ENCODE measurements around the gene PPM1D. TPM values are rescaled to one million over a fixed set of nuclear protein-coding genes. Genes with fewer than 3 reads are reported as not detected.

PPM1D gene
- total RNA-seq, 1 experiment from 2014 or later: 19.0 TPM

DNA sequence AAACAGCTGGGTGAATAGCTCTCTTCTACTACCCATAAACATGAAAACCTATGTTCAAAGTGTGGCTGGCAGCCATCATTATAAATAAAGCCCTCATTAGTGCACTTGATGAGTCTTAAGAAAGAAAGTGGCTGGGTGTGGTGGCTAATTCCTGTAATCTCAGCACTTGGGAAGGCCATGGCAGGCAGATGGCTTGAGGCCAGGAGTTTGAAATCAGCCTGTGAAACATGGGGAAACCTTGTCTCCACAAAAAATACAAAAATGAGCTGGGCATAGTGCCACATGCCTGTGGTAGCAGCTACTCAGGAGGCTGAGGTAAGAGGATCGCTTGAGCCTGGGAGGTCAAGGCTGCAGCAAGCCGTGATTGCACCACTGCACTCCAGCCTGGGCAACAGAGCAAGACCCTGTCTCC, 45.6 kb upstream of the PPM1D start:
- Mint-ChIP-seq H3K27me3 (ENCODE audit: low read depth) (peaks cover 2% of the 10 kb centered on the region), H3K27ac (no peak overlapping the region), H3K36me3 (ENCODE audit: insufficient read depth in 1 of 3, low read depth in 3 of 3) (peaks cover 9 to 36% (median 14%) of the 10 kb centered on the region in 3 experiments), H3K9me3 (peaks cover 47 to 49% of the 10 kb centered on the region in 2 experiments), H3K4me3 (no peak overlapping the region), H3K4me1 (no peaks in the 10 kb centered on the region)
- no peak overlapping the region for H2AK5ac ChIP-seq (ENCODE audit: insufficient read length, low read length)
- no CpG with 5 or more reads among the region's 2 CpGs for WGBS (ENCODE audit: extremely low coverage, insufficient read length, low lambda C conversion rate)
- no peak for DNase-seq
- H2BK120ac ChIP-seq (ENCODE audit: low read depth, low read length, poor library complexity, severe bottlenecking): no peak overlapping the region
- no peak overlapping the region for H3K56ac ChIP-seq (ENCODE audit: insufficient read length, low read depth, low read length)
- H2BK15ac ChIP-seq (ENCODE audit: low read depth, low read length): no peak overlapping the region
- H3K4ac ChIP-seq (ENCODE audit: low read depth, low read length): no peak overlapping the region
- H2BK5ac ChIP-seq (ENCODE audit: insufficient read length, low read length): no peak overlapping the region
- no peak overlapping the region for H3K14ac ChIP-seq (ENCODE audit: insufficient read depth, low read length)
- H2AFZ ChIP-seq (ENCODE audit: low read length): no peak overlapping the region
- no peaks in the 10 kb centered on the region for H3K23me2 ChIP-seq (ENCODE audit: insufficient read length, low read depth, low read length, poor library complexity, severe bottlenecking)
- no peak overlapping the region for H3K9ac ChIP-seq (ENCODE audit: extremely low read depth, insufficient read length, low read length)
- H4K20me1 ChIP-seq (ENCODE audit: control insufficient read depth, insufficient read depth, insufficient read length): no peaks in the 10 kb centered on the region
- no peak overlapping the region for H2BK20ac ChIP-seq (ENCODE audit: low read depth, low read length, poor library complexity, severe bottlenecking)
- H3K79me2 ChIP-seq (ENCODE audit: insufficient read depth, low read length): no peaks in the 10 kb centered on the region
- H3T11ph ChIP-seq (ENCODE audit: low read length): no peak overlapping the region
- H4K91ac ChIP-seq (ENCODE audit: insufficient read length, low read depth, low read length): no peak overlapping the region
- H3K79me1 ChIP-seq (ENCODE audit: insufficient read depth, low read depth, low read length, poor library complexity, severe bottlenecking): no peaks in the 10 kb centered on the region
- no peak overlapping the region for H4K5ac ChIP-seq (ENCODE audit: insufficient read length, low read depth, low read length)
- H3K9me3 ChIP-seq (ENCODE audit: control insufficient read depth, low read depth, low read length): peaks cover 10% of the 10 kb centered on the region
- H4K8ac ChIP-seq (replicated peaks; ENCODE audit: insufficient read length, low read depth, low read length): no peak overlapping the region
- H3K18ac ChIP-seq (ENCODE audit: insufficient read length, low read depth, low read length): no peak overlapping the region
- H3K23ac ChIP-seq (ENCODE audit: insufficient read length, low read depth, low read length): no peak overlapping the region
- H3K27me3 ChIP-seq (ENCODE audit: insufficient read depth, low read length): no peaks in the 10 kb centered on the region
- H3K4me2 ChIP-seq (ENCODE audit: insufficient read depth, insufficient read length, low read length): no peak overlapping the region
- H3K4me1 ChIP-seq (ENCODE audit: insufficient read depth, low read length): no peaks in the 10 kb centered on the region
- TF ChIP-seq, protein P1, sequence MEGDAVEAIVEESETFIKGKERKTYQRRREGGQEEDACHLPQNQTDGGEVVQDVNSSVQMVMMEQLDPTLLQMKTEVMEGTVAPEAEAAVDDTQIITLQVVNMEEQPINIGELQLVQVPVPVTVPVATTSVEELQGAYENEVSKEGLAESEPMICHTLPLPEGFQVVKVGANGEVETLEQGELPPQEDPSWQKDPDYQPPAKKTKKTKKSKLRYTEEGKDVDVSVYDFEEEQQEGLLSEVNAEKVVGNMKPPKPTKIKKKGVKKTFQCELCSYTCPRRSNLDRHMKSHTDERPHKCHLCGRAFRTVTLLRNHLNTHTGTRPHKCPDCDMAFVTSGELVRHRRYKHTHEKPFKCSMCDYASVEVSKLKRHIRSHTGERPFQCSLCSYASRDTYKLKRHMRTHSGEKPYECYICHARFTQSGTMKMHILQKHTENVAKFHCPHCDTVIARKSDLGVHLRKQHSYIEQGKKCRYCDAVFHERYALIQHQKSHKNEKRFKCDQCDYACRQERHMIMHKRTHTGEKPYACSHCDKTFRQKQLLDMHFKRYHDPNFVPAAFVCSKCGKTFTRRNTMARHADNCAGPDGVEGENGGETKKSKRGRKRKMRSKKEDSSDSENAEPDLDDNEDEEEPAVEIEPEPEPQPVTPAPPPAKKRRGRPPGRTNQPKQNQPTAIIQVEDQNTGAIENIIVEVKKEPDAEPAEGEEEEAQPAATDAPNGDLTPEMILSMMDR (conservative IDR thresholded peaks at IDR 0.05): no peak
- H2BK12ac ChIP-seq (ENCODE audit: insufficient read length, low read depth, low read length): no peak overlapping the region
- no peak overlapping the region for H3K27ac ChIP-seq (ENCODE audit: insufficient read length, low read depth, low read length)
